ENCODE results near the gene PAGE5.

PAGE5 gene

GRCh38 chrX:55210931-55211677 lies 9.0 kb upstream of the PAGE5 start:
- TF ChIP-seq ELF4 (IDR thresholded peaks at IDR 0.05) = no peak
- ChIA-PET CTCF (no interaction called here), POLR2A (no interaction called here)
- DNase-seq (ENCODE audit: extremely low spot score) = no peak

DNA sequence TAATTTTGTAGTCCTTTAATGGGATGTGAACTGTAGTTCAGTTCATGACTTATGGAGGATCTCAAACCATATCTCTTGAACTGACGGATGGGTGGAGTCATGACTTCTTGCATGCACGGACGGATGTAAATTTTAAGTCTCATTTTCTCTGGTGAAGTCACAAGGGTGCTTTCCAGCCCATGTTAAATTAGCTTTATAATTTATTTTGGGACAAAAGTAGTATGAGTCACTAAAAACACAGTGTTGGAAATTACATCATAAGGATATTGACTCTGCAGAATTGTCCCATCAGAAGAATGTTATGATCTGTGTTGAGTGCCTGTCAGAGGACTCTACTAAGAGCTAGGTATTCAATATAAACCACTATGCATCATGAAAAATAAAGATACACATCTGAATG lies 6.8 kb upstream of the PAGE5 start:
- ChIA-PET CTCF (no interaction called here), POLR2A (no interaction called here)
- DNase-seq (ENCODE audit: extremely low spot score) = no peak
- TF ChIP-seq ZNF384 (IDR thresholded peaks at IDR 0.05) (no peak), HDGF (IDR thresholded peaks at IDR 0.05; ENCODE audit: borderline replicate concordance) (no peak), L3MBTL2 (conservative IDR thresholded peaks at IDR 0.05) (no peak), CTBP1 (IDR thresholded peaks at IDR 0.05; ENCODE audit: borderline replicate concordance) (no peak), SUZ12 (IDR thresholded peaks at IDR 0.05) (no peak), SP1 (IDR thresholded peaks at IDR 0.05) (no peak), ELF4 (IDR thresholded peaks at IDR 0.05) (no peak), ARNT (IDR thresholded peaks at IDR 0.05) (no peak), FOXK2 (IDR thresholded peaks at IDR 0.05) (no peak), FOXM1 (IDR thresholded peaks at IDR 0.05; ENCODE audit: borderline replicate concordance) (no peak), FOXA1 (IDR thresholded peaks at IDR 0.05) (no peak), BHLHE40 (IDR thresholded peaks at IDR 0.05; ENCODE audit: borderline replicate concordance) (no peak), LEF1 (IDR thresholded peaks at IDR 0.05; ENCODE audit: borderline replicate concordance) (no peak), TARDBP (IDR thresholded peaks at IDR 0.05) (no peak), PKNOX1 (IDR thresholded peaks at IDR 0.05) (no peak), NFRKB (IDR thresholded peaks at IDR 0.05) (no peak)

- CTCF ChIA-PET = no interaction called here
- POLR2A ChIA-PET = no interaction called here
- TF ChIP-seq BHLHE40 (IDR thresholded peaks at IDR 0.05; ENCODE audit: borderline replicate concordance) (no peak), ZNF384 (IDR thresholded peaks at IDR 0.05) (no peak), SUZ12 (IDR thresholded peaks at IDR 0.05) (no peak), SP1 (IDR thresholded peaks at IDR 0.05) (no peak), CTBP1 (IDR thresholded peaks at IDR 0.05; ENCODE audit: borderline replicate concordance) (no peak), PKNOX1 (IDR thresholded peaks at IDR 0.05) (no peak), FOXA1 (IDR thresholded peaks at IDR 0.05) (no peak), TARDBP (IDR thresholded peaks at IDR 0.05) (no peak)
- DNase-seq (ENCODE audit: extremely low spot score) = no peak
These were observed 20.7 kb downstream of the PAGE5 start for GRCh38 chrX:55240788-55241340.

GRCh38 chrX:55253528-55253927 lies 33.4 kb downstream of the PAGE5 start:
- DNase-seq (ENCODE audit: extremely low spot score) = no peak
- TF ChIP-seq ELF4 (IDR thresholded peaks at IDR 0.05) (no peak), FOXA1 (IDR thresholded peaks at IDR 0.05) (no peak), L3MBTL2 (conservative IDR thresholded peaks at IDR 0.05) (no peak), LEF1 (IDR thresholded peaks at IDR 0.05; ENCODE audit: borderline replicate concordance) (no peak), CTBP1 (IDR thresholded peaks at IDR 0.05; ENCODE audit: borderline replicate concordance) (no peak), ZNF384 (IDR thresholded peaks at IDR 0.05) (no peak), FOXK2 (IDR thresholded peaks at IDR 0.05) (no peak), ARNT (IDR thresholded peaks at IDR 0.05) (no peak), SP1 (IDR thresholded peaks at IDR 0.05) (no peak), SUZ12 (IDR thresholded peaks at IDR 0.05) (no peak), PKNOX1 (IDR thresholded peaks at IDR 0.05) (no peak), TARDBP (IDR thresholded peaks at IDR 0.05) (no peak), NFRKB (IDR thresholded peaks at IDR 0.05) (no peak), FOXM1 (IDR thresholded peaks at IDR 0.05; ENCODE audit: borderline replicate concordance) (no peak), HDGF (IDR thresholded peaks at IDR 0.05; ENCODE audit: borderline replicate concordance) (no peak), BHLHE40 (IDR thresholded peaks at IDR 0.05; ENCODE audit: borderline replicate concordance) (no peak)
- ChIA-PET POLR2A (no interaction called here), CTCF (no interaction called here)

GRCh38 chrX:55260806-55261205 lies 40.7 kb downstream of the PAGE5 start:
- CTCF ChIA-PET = no interaction called here
- DNase-seq (ENCODE audit: extremely low spot score) = no peak
- TF ChIP-seq FOXK2 (IDR thresholded peaks at IDR 0.05) (no peak), ZNF384 (IDR thresholded peaks at IDR 0.05) (no peak), L3MBTL2 (conservative IDR thresholded peaks at IDR 0.05) (no peak), ELF4 (IDR thresholded peaks at IDR 0.05) (no peak), CTBP1 (IDR thresholded peaks at IDR 0.05; ENCODE audit: borderline replicate concordance) (no peak), SP1 (IDR thresholded peaks at IDR 0.05) (no peak), NFRKB (IDR thresholded peaks at IDR 0.05) (no peak), SUZ12 (IDR thresholded peaks at IDR 0.05) (no peak), LEF1 (IDR thresholded peaks at IDR 0.05; ENCODE audit: borderline replicate concordance) (no peak), PKNOX1 (IDR thresholded peaks at IDR 0.05) (no peak), FOXA1 (IDR thresholded peaks at IDR 0.05) (no peak), HDGF (IDR thresholded peaks at IDR 0.05; ENCODE audit: borderline replicate concordance) (no peak), ARNT (IDR thresholded peaks at IDR 0.05) (no peak), FOXM1 (IDR thresholded peaks at IDR 0.05; ENCODE audit: borderline replicate concordance) (no peak), TARDBP (IDR thresholded peaks at IDR 0.05) (no peak), BHLHE40 (IDR thresholded peaks at IDR 0.05; ENCODE audit: borderline replicate concordance) (no peak)
- POLR2A ChIA-PET = no interaction called here
